Vagina (tissue), 2 donors: ENCODE data around the gene MRPL37. TPM values are rescaled to one million over a fixed set of nuclear protein-coding genes. Genes with fewer than 3 reads are reported as not detected.

Experiments
- DNase-seq, 2 donors: peaks; one replicate each; pipeline ENCODE4 v3.0.0-alpha.2; 2017; ENCODE audit errors: extremely low spot score in 2 of 2
- H3K27ac ChIP-seq: fragments of 200-600 bp; sonication (generic); one replicate; pipeline ENCODE4 v1.5.1; 2019
- H3K27me3 ChIP-seq: fragments of 200-600 bp; sonication (generic); one replicate; pipeline ENCODE4 v1.5.1; 2019
- H3K36me3 ChIP-seq, 2 donors: fragments of 200-600 bp; sonication (generic); one replicate each; pipeline ENCODE4 v1.5.1; 2017 to 2019
- H3K4me1 ChIP-seq: fragments of 200-600 bp; sonication (generic); one replicate; pipeline ENCODE4 v1.5.1; 2019
- H3K4me3 ChIP-seq, 2 donors: fragments of 200-600 bp; sonication (generic); 1 replicate in 1 of 2; 2 replicates in 1 of 2; pipeline ENCODE4 v1.5.1; 2016 to 2019
- H3K9me3 ChIP-seq: fragments of 200-600 bp; sonication (generic); one replicate; pipeline ENCODE4 v1.5.1; 2019
- POLR2A ChIP-seq, 2 donors: fragments of 450-650 bp; IDR thresholded peaks; one replicate each; pipeline ENCODE4 v1.6.1; 2017; ENCODE audit warnings: antibody characterized with exemption in 2 of 2, mild to moderate bottlenecking in 2 of 2, moderate library complexity in 2 of 2
- POLR2AphosphoS5 ChIP-seq, 2 donors: sonication (generic); formaldehyde crosslinking; IDR thresholded peaks; one replicate each; pipeline ENCODE4 v1.9.0; 2017; ENCODE audit warnings: antibody characterized with exemption in 2 of 2, mild to moderate bottlenecking in 2 of 2, low read depth in 1 of 2; ENCODE audit not compliant: insufficient read depth in 1 of 2
- intact Hi-C: fragments of 100-400 bp; cut with DNase I; formaldehyde crosslinking; loops from one replicate; pipeline ENCODE4 v1.15.1; 2023
- total RNA-seq: library from RNA; depleted of rRNA; stranded (reverse); fragments of >200 nt; gene quantifications from one replicate; pipeline ENCODE4 v1.2.3, GENCODE V29; 2016
- TF ChIP-seq, protein P1 (sequence below), 3 experiments: fragments of 450-650 bp in 2 of 3; fragments of 200-600 bp in 1 of 3; sonication (generic) in 1 of 3; IDR thresholded peaks; one replicate each; pipeline ENCODE4 v1.5.1; 2017 to 2019; ENCODE audit warnings: antibody characterized with exemption in 3 of 3, mild to moderate bottlenecking in 2 of 3, moderate library complexity in 2 of 3

Gene MRPL37
- total RNA-seq, 1 donor from 2014 or later, result 45.9 TPM

DNA sequence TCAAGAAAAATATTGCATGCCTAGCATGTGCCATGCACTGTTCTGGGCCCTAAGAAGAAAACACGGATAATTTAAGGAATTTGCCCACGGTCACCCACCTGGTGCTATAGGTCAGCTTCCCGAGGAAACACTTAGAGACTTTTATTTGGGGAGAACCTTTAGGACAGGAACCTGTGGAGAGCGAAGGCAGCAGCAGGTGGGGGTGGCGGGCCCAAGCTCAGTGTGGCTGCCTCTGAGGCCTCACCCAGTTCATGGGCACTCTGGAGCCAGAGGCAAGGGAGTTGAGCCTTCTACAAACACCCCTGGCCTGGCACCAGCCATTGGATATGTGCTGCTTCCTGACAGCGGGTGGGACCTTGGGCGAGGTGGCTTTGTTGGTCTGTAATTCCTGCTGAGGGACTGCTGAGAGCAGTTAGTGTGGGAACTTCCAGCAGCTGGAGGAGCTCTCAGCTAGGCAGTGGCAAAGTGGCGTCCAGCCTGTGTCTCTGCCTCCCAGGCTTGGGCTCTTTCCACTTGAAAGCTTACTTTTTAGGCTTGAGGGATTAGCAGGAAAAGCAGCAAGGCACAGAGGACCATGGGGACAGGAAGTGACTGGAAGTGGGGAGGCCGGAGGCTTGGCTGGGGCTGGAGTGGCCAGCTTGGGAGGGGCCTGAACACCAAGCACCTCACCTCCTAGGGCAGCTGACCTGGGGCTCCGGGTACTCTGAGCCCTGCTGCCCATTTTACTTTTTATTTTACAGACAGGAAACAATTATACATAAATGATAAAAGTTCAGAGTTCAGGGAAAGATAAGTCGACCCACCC, 19.1 kb downstream of the MRPL37 start:
- no peak for DNase-seq
- Histone ChIP-seq H3K4me1 (peaks cover 26% of the 10 kb centered on the region), H3K36me3 (peaks cover 0 to 43% of the 10 kb centered on the region in 2 donors), H3K4me3 (no peak overlapping the region), H3K27me3 (no peaks in the 10 kb centered on the region), H3K9me3 (no peaks in the 10 kb centered on the region), H3K27ac (peak overlapping the region; percentile 34)
- intact Hi-C loops, result loop anchor here (10.0 kb wide), 1 partner anchor 266 kb away; no protein-coding TSS in a partner anchor
- TF ChIP-seq, protein P1, sequence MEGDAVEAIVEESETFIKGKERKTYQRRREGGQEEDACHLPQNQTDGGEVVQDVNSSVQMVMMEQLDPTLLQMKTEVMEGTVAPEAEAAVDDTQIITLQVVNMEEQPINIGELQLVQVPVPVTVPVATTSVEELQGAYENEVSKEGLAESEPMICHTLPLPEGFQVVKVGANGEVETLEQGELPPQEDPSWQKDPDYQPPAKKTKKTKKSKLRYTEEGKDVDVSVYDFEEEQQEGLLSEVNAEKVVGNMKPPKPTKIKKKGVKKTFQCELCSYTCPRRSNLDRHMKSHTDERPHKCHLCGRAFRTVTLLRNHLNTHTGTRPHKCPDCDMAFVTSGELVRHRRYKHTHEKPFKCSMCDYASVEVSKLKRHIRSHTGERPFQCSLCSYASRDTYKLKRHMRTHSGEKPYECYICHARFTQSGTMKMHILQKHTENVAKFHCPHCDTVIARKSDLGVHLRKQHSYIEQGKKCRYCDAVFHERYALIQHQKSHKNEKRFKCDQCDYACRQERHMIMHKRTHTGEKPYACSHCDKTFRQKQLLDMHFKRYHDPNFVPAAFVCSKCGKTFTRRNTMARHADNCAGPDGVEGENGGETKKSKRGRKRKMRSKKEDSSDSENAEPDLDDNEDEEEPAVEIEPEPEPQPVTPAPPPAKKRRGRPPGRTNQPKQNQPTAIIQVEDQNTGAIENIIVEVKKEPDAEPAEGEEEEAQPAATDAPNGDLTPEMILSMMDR (IDR thresholded peaks at IDR 0.05), result no peak
- TF ChIP-seq POLR2A (IDR thresholded peaks at IDR 0.05) (no peak), POLR2AphosphoS5 (IDR thresholded peaks at IDR 0.05; ENCODE audit: insufficient read depth in 1 of 2, low read depth in 1 of 2) (no peak)

DNA sequence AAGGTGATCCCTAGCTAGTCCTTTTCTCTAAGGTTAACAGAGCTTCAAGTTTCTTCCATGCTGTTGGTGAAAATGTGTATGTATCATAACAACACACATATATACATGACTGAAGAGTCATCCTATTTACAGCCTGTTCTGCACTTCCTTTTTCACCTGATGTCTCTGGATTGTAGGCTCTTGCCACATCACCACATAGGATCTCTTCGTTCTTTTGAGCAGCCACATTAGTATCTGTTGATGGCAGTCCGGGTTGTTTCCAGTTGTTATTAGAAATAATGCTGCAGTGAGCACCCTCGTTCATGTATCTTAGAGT, 19.7 kb downstream of the MRPL37 start:
- no peaks in the 10 kb centered on the region for H3K27me3 ChIP-seq
- H3K27ac ChIP-seq, result peak overlapping the region; percentile 34
- no peaks in the 10 kb centered on the region for H3K9me3 ChIP-seq
- peaks cover 26% of the 10 kb centered on the region for H3K4me1 ChIP-seq
- H3K4me3 ChIP-seq, result no peak overlapping the region
- no peak for DNase-seq
- peaks cover 0 to 38% of the 10 kb centered on the region in 2 donors for H3K36me3 ChIP-seq
- TF ChIP-seq POLR2AphosphoS5 (IDR thresholded peaks at IDR 0.05; ENCODE audit: insufficient read depth in 1 of 2, low read depth in 1 of 2), result no peak
- TF ChIP-seq, protein P1 (IDR thresholded peaks at IDR 0.05), result no peak
- no peak for TF ChIP-seq POLR2A (IDR thresholded peaks at IDR 0.05)
- intact Hi-C loops, result loop anchor here (10.0 kb wide), 1 partner anchor 265 kb away; no protein-coding TSS in a partner anchor

DNA sequence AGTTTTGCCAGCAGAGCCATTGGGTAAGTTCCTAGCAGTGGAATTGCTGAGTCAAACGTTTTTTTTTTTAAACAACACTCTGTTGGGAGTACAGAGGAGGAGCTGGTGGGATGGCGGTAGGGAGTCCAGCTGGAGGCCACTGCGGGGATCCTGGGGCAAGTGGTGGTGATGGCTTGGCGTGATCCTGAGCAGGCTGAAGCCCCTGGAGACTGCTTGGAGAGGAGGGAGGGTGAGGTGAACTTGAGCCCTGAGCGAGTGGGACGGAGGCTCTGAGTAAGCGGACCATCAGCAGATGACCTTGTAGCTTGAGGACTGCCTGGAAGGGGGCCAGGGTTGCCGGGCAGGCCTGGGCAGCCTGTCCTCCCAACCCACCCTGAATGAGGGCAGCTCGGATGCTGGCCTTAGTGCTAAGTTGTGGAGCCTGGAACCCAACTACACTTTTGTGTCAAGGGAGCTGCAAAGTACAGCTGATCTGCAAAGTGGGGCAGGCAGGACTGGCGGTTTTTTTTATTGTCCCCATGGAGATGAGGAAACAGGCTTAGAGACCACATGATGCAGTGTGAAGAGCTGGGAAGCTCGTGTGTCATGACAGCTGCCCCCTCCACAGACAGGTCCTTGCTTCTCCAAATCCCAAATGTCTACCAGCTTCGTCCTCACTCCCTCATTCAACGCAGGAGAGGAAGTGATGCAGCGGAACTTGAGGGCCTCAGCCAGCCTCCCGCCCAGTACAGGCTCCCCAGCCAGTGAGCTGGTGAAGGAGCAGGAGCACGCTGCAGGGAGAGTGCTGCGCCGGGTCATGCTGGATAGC, 20.2 kb downstream of the MRPL37 start:
- DNase-seq, result no peak
- Histone ChIP-seq H3K4me1 (peaks cover 26% of the 10 kb centered on the region), H3K4me3 (no peak overlapping the region), H3K27me3 (no peaks in the 10 kb centered on the region), H3K27ac (peak overlapping the region; percentile 34), H3K9me3 (no peaks in the 10 kb centered on the region), H3K36me3 (peaks cover 0 to 33% of the 10 kb centered on the region in 2 donors)
- TF ChIP-seq, protein P1 (IDR thresholded peaks at IDR 0.05), result no peak
- TF ChIP-seq POLR2A (IDR thresholded peaks at IDR 0.05) (no peak), POLR2AphosphoS5 (IDR thresholded peaks at IDR 0.05; ENCODE audit: insufficient read depth in 1 of 2, low read depth in 1 of 2) (peak in 1 of 2 donors; percentile 47)
- intact Hi-C loops, result no loop called here

DNA sequence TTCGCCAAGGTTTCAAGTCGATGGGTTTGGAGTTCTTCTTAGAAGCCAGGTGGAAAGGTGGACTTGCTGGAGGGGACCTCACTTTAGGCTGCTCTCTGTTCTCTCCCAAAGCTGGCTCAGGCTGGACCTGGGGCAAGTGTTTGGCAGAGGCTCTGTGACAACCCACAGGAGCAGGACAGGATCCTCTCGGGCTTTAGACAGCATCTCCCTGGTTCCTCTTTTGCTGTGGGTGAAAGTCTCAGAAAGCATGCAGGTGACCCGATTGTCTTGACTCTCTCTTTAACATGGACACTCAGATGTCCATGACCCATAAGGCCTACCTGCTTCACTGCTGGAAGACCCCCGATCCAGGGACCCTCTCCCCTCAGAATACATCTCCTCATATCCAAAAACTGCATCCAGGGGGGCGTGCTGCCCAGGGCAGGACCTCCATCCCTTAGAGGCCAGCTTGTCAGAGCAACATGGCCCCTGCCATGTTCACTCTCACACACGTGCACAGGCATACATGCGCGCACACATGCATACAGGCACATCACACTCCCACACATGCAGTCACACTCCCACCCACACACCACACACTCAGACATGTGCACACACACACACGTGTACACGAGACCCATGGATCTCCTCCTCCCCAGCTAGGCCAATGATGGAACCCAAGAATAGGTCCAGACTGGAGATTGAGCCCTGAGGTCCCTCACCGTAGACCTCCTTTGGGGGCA, 21.3 kb downstream of the MRPL37 start:
- Histone ChIP-seq H3K36me3 (peaks cover 0 to 33% of the 10 kb centered on the region in 2 donors), H3K4me3 (no peak overlapping the region), H3K4me1 (peaks cover 26% of the 10 kb centered on the region), H3K27me3 (no peaks in the 10 kb centered on the region), H3K9me3 (no peaks in the 10 kb centered on the region), H3K27ac (peak overlapping the region; percentile 28)
- TF ChIP-seq, protein P1 (IDR thresholded peaks at IDR 0.05), result no peak
- no peak for TF ChIP-seq POLR2A (IDR thresholded peaks at IDR 0.05)
- no peak for TF ChIP-seq POLR2AphosphoS5 (IDR thresholded peaks at IDR 0.05; ENCODE audit: insufficient read depth in 1 of 2, low read depth in 1 of 2)
- intact Hi-C loops, result no loop called here
- no peak for DNase-seq
